ENCODE measurements around the gene PRRX2. TPM values are rescaled to one million over a fixed set of nuclear protein-coding genes. Genes with fewer than 3 reads are reported as not detected.
A peak's percentile ranks its signal among the peaks of the same experiment; 100 is the strongest.

PRRX2 gene
- total RNA-seq, 1 donor from 2014 or later: 5.6 TPM

DNA sequence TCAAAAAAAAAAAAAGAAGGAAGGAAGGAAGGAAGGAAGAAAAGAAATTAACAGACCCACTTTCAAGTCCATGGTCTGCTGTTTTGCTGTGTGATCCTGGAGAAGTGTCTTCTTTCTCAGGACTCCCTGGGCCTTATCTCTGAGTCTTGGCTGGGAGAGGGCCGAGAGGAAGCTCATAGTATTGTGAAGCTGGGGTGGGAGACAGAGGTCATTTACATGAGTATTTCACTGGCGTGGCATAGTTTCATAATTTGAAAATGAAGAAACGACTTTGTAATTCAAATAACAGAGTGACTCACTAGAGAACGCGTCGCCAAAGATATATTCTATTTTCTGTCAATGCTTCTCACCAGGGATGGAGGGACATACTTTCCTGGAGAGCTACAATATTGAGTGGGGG, 42.1 kb upstream of the PRRX2 start:
- no peak overlapping the region for H3K4me3 Mint-ChIP-seq (ENCODE audit: unreplicated experiment)
- H3K27ac Mint-ChIP-seq (ENCODE audit: unreplicated experiment): peak overlapping the region; percentile 59
- H3K9me3 Mint-ChIP-seq (ENCODE audit: unreplicated experiment): no peaks in the 10 kb centered on the region
- peaks cover 27% of the 10 kb centered on the region for H3K4me1 Mint-ChIP-seq (ENCODE audit: unreplicated experiment)
- TF ChIP-seq, protein P1, sequence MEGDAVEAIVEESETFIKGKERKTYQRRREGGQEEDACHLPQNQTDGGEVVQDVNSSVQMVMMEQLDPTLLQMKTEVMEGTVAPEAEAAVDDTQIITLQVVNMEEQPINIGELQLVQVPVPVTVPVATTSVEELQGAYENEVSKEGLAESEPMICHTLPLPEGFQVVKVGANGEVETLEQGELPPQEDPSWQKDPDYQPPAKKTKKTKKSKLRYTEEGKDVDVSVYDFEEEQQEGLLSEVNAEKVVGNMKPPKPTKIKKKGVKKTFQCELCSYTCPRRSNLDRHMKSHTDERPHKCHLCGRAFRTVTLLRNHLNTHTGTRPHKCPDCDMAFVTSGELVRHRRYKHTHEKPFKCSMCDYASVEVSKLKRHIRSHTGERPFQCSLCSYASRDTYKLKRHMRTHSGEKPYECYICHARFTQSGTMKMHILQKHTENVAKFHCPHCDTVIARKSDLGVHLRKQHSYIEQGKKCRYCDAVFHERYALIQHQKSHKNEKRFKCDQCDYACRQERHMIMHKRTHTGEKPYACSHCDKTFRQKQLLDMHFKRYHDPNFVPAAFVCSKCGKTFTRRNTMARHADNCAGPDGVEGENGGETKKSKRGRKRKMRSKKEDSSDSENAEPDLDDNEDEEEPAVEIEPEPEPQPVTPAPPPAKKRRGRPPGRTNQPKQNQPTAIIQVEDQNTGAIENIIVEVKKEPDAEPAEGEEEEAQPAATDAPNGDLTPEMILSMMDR (IDR thresholded peaks at IDR 0.05): no peak
- DNase-seq (ENCODE audit: extremely low spot score, unreplicated experiment): no peak
- no peaks in the 10 kb centered on the region for H3K36me3 Mint-ChIP-seq (ENCODE audit: unreplicated experiment)
- no peaks in the 10 kb centered on the region for H3K27me3 Mint-ChIP-seq (ENCODE audit: unreplicated experiment)

DNA sequence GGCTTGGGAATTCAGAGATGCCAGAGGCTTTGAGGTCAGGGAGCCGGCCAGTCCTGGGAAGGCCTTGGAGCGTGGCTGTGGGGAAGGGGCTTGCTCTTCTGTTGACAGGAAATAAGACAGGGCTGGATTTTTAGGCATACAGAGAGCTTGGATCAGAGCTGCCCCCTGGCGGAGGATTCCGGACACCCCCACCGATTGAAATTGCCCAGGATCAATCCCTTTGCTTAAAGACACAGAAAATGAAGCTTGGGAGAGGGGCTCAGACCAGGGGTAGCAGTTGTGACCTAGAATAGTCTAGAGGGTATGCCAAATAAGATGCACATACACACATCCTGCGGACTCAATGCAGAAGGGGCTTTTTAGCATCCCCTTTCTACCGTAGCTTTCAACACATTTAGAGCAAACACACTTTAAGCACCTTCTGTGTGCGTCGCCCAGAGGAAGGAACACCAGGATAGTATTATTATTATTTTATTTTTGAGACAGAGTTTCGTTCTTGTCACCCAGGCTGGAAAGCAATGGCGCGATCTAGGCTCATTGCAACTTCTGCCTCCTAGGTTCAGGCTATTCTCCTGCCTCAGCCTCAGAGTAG, 41.2 kb upstream of the PRRX2 start:
- TF ChIP-seq, protein P1 (IDR thresholded peaks at IDR 0.05): peak; percentile 83
- Mint-ChIP-seq H3K36me3 (ENCODE audit: unreplicated experiment) (no peaks in the 10 kb centered on the region), H3K4me1 (ENCODE audit: unreplicated experiment) (peaks cover 36% of the 10 kb centered on the region), H3K27ac (ENCODE audit: unreplicated experiment) (peak overlapping the region; percentile 32), H3K4me3 (ENCODE audit: unreplicated experiment) (peak overlapping the region; percentile 59), H3K27me3 (ENCODE audit: unreplicated experiment) (no peaks in the 10 kb centered on the region), H3K9me3 (ENCODE audit: unreplicated experiment) (no peaks in the 10 kb centered on the region)
- DNase-seq (ENCODE audit: extremely low spot score, unreplicated experiment): peak; percentile 90

DNA sequence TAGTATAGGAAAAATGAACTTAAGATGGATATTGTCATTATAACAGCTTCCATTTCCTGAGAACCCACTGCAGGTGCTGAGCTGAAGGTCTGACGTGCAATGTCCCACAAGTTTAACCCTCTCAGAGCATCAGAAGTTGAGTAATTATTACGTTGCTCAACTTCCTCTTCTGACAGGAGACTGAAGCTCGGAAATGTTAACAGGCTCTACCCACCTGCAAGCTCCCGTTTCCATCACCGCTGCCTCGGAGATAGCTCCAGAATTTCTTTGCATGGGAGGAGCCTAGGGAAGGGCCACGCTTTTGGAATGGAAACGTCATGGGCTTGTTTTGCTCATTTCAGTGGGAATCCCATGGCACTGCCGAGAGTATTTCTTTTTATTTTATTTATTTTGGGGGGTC, 40.5 kb upstream of the PRRX2 start:
- H3K27me3 Mint-ChIP-seq (ENCODE audit: unreplicated experiment): no peaks in the 10 kb centered on the region
- no peak for DNase-seq (ENCODE audit: extremely low spot score, unreplicated experiment)
- H3K36me3 Mint-ChIP-seq (ENCODE audit: unreplicated experiment): peaks cover 3% of the 10 kb centered on the region
- no peak overlapping the region for H3K27ac Mint-ChIP-seq (ENCODE audit: unreplicated experiment)
- peaks cover 41% of the 10 kb centered on the region for H3K4me1 Mint-ChIP-seq (ENCODE audit: unreplicated experiment)
- peak overlapping the region; percentile 53 for H3K4me3 Mint-ChIP-seq (ENCODE audit: unreplicated experiment)
- TF ChIP-seq, protein P1 (IDR thresholded peaks at IDR 0.05): no peak
- H3K9me3 Mint-ChIP-seq (ENCODE audit: unreplicated experiment): no peaks in the 10 kb centered on the region

DNA sequence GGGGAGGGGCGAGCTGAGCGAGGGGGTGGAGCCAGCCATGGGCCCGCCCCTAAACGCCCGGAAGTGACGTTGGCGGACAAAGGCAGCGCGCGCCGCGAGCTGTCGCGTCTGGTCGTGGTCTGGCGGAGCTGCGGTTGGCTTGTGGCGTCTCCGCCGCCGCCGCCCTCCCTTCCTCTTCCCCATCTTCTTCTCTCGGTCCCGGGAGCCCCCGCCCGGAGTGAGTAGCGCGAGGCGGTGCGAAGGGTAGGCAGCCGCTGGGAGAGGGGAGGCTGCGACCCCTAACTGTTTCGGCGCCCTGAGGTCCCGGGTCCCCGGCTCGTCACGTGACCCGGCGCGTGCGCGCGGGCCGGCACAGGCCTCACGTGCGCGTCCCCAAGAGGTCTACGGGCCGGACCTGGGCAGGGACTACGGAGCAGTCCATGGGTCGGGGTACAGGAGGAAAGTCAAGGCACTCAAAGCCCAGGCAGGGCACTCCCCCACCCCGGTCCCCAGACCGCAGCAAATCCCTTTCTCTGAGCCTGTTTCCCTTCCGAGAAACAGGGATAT, 39.3 kb upstream of the PRRX2 start, which contains the start of gene NTMT1:
TSS of gene NTMT1 (plus strand) at position 85 of the 546 bp plus-strand sequence. CDS start 6,541 bp downstream, outside the sequence.
- TF ChIP-seq, protein P1 (IDR thresholded peaks at IDR 0.05): no peak
- Mint-ChIP-seq H3K36me3 (ENCODE audit: unreplicated experiment) (peaks cover 3% of the 10 kb centered on the region), H3K9me3 (ENCODE audit: unreplicated experiment) (no peaks in the 10 kb centered on the region), H3K4me1 (ENCODE audit: unreplicated experiment) (peaks cover 53% of the 10 kb centered on the region), H3K27me3 (ENCODE audit: unreplicated experiment) (no peaks in the 10 kb centered on the region), H3K27ac (ENCODE audit: unreplicated experiment) (peak within 1 kb of the TSS; percentile 94), H3K4me3 (ENCODE audit: unreplicated experiment) (peak within 1 kb of the TSS; percentile 92)
- DNase-seq (ENCODE audit: extremely low spot score, unreplicated experiment): peak; percentile 95

DNA sequence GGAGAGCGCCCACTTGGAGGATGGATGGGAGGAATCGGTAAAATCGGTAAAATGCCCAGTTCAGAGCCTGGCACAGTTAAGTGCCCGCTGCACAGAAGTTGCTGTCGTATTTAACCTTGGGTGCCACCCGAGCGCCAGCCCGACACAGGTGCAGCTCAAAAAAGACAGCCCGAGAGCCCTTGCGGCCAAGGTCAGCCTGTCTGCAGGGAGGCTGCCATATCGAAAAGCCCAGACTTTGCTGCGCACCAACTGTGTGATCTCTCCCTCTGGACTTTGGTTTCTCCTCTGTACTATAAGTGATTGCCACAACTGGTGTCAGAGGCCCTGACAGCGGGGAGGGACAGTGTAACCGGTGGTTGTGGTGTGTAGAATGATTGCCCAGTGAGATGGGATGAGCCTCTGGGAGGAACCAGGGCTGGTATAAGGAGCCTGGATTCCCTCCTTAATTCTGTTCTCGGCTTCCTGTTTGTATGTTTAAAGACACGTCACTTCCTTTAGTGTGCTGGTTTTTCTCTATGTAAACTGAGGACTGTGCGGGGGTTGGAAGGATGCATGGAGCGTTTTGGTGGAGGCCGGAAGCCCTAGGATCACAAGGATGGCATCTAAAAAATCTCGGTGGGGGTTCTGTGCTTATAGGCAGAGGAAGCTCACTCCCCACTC, 38.7 kb upstream of the PRRX2 start:
- H3K4me1 Mint-ChIP-seq (ENCODE audit: unreplicated experiment): peaks cover 59% of the 10 kb centered on the region
- H3K9me3 Mint-ChIP-seq (ENCODE audit: unreplicated experiment): no peaks in the 10 kb centered on the region
- peak overlapping the region; percentile 92 for H3K4me3 Mint-ChIP-seq (ENCODE audit: unreplicated experiment)
- H3K27me3 Mint-ChIP-seq (ENCODE audit: unreplicated experiment): no peaks in the 10 kb centered on the region
- DNase-seq (ENCODE audit: extremely low spot score, unreplicated experiment): no peak
- H3K36me3 Mint-ChIP-seq (ENCODE audit: unreplicated experiment): peaks cover 3% of the 10 kb centered on the region
- H3K27ac Mint-ChIP-seq (ENCODE audit: unreplicated experiment): peak overlapping the region; percentile 94
- TF ChIP-seq, protein P1 (IDR thresholded peaks at IDR 0.05): no peak

All from osteocyte (in vitro differentiated cells).